Embryonic facial prominence (tissue), 1 donor: ENCODE measurements around the gene APOL3.
"Not testable (repeated sequence)": the region's sequence is repeated elsewhere in the genome, so short reads cannot be mapped to it uniquely, and the experiment has no call there.

Experiments used
- DNase-seq: peaks from one replicate; pipeline ENCODE4 v3.0.0-alpha.2; 2016; ENCODE audit errors: extremely low spot score

The APOL3 gene

GRCh38 chr22:36100908-36101307 is 59.6 kb downstream of the APOL3 start:
- not testable (repeated sequence) for DNase-seq

- DNase-seq = no peak
Observed at GRCh38 chr22:36100134-36100824, 60.3 kb downstream of the APOL3 start.

- DNase-seq = not testable (repeated sequence)
Observed at GRCh38 chr22:36099561-36099960, 61.0 kb downstream of the APOL3 start.

- no peak for DNase-seq
Observed at GRCh38 chr22:36097880-36098279, 62.7 kb downstream of the APOL3 start.

GRCh38 chr22:36090772-36091171 is 69.8 kb downstream of the APOL3 start:
- not testable (repeated sequence) for DNase-seq
